Measurements from ENCODE around the gene PHLPP2.

Gene PHLPP2

GRCh38 chr16:71666928-71667707 lies 57.4 kb downstream of the PHLPP2 start:
- Histone ChIP-seq H4K20me1 (ENCODE audit: insufficient read depth, low read length, poor library complexity, severe bottlenecking) (no peaks in the 10 kb centered on the region), H3K4me3 (ENCODE audit: low read length, poor library complexity, severe bottlenecking) (no peak overlapping the region), H3K36me3 (ENCODE audit: insufficient read depth, low read length) (peaks cover 58% of the 10 kb centered on the region), H3K4me2 (ENCODE audit: low read depth, low read length, poor library complexity, severe bottlenecking) (no peak overlapping the region), H3K9ac (ENCODE audit: low read depth, low read length, poor library complexity, severe bottlenecking) (no peak overlapping the region), H3K9me2 (replicated peaks; ENCODE audit: low read depth, low read length) (no peaks in the 10 kb centered on the region), H3F3A (ENCODE audit: low read depth) (no peaks in the 10 kb centered on the region), H3K9me3 (ENCODE audit: insufficient read depth, low read depth, low read length) (no peaks in the 10 kb centered on the region), H3K79me2 (ENCODE audit: insufficient read depth, low read length) (no peaks in the 10 kb centered on the region), H2AFZ (ENCODE audit: low read length) (no peak overlapping the region), H3K4me1 (ENCODE audit: insufficient read depth, low read length, poor library complexity, severe bottlenecking) (no peaks in the 10 kb centered on the region), H3K27me3 (ENCODE audit: insufficient read depth, low read length, poor library complexity, severe bottlenecking) (no peaks in the 10 kb centered on the region)
- TF ChIP-seq CTCF (conservative IDR thresholded peaks at IDR 0.05; ENCODE audit: low read length) (no peak), EZH2phosphoT487 (IDR thresholded peaks at IDR 0.05; ENCODE audit: borderline replicate concordance) (no peak)

GRCh38 chr16:71666264-71666663 lies 58.2 kb downstream of the PHLPP2 start:
- Histone ChIP-seq H3K36me3 (ENCODE audit: insufficient read depth, low read length) (peaks cover 53% of the 10 kb centered on the region), H2AFZ (ENCODE audit: low read length) (no peak overlapping the region), H3K9me3 (ENCODE audit: insufficient read depth, low read depth, low read length) (no peaks in the 10 kb centered on the region), H3F3A (ENCODE audit: low read depth) (no peaks in the 10 kb centered on the region), H3K4me1 (ENCODE audit: insufficient read depth, low read length, poor library complexity, severe bottlenecking) (no peaks in the 10 kb centered on the region), H4K20me1 (ENCODE audit: insufficient read depth, low read length, poor library complexity, severe bottlenecking) (no peaks in the 10 kb centered on the region), H3K27me3 (ENCODE audit: insufficient read depth, low read length, poor library complexity, severe bottlenecking) (no peaks in the 10 kb centered on the region), H3K4me2 (ENCODE audit: low read depth, low read length, poor library complexity, severe bottlenecking) (no peak overlapping the region), H3K4me3 (ENCODE audit: low read length, poor library complexity, severe bottlenecking) (no peak overlapping the region), H3K9me2 (replicated peaks; ENCODE audit: low read depth, low read length) (no peaks in the 10 kb centered on the region), H3K79me2 (ENCODE audit: insufficient read depth, low read length) (no peaks in the 10 kb centered on the region), H3K9ac (ENCODE audit: low read depth, low read length, poor library complexity, severe bottlenecking) (no peak overlapping the region)
- TF ChIP-seq EZH2phosphoT487 (IDR thresholded peaks at IDR 0.05; ENCODE audit: borderline replicate concordance) (no peak), CTCF (conservative IDR thresholded peaks at IDR 0.05; ENCODE audit: low read length) (no peak)

DNA sequence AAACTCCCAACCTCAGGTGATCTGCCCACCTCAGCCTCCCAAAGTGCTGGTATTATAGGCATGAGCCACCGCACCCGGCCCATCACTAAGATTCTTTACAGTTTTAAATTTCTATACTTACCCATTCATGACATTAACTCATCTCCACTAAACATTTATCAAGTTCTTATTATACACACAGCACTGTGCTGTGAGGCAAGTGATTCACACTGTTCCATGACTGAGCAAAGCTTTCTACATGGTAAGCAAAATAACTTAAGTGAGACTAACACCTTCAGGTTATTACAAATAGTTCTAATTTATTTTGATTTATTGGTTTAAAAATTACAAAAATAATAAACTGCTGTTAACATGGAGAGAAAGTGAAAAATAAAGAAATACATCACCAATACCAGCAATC lies 65.0 kb downstream of the PHLPP2 start:
- no peak overlapping the region for H3K9ac ChIP-seq (ENCODE audit: low read depth, low read length, poor library complexity, severe bottlenecking)
- peaks cover 28% of the 10 kb centered on the region; the same call in 1 of the 2 replicates for H3K36me3 ChIP-seq (ENCODE audit: insufficient read depth, low read length)
- no peak for TF ChIP-seq EZH2phosphoT487 (IDR thresholded peaks at IDR 0.05; ENCODE audit: borderline replicate concordance)
- TF ChIP-seq CTCF (conservative IDR thresholded peaks at IDR 0.05; ENCODE audit: low read length): no peak
- no peaks in the 10 kb centered on the region for H3K9me2 ChIP-seq (replicated peaks; ENCODE audit: low read depth, low read length)
- H3K4me1 ChIP-seq (ENCODE audit: insufficient read depth, low read length, poor library complexity, severe bottlenecking): no peaks in the 10 kb centered on the region
- H3K4me2 ChIP-seq (ENCODE audit: low read depth, low read length, poor library complexity, severe bottlenecking): no peak overlapping the region
- no peaks in the 10 kb centered on the region for H3K27me3 ChIP-seq (ENCODE audit: insufficient read depth, low read length, poor library complexity, severe bottlenecking)
- no peaks in the 10 kb centered on the region for H3F3A ChIP-seq (ENCODE audit: low read depth)
- no peaks in the 10 kb centered on the region for H3K79me2 ChIP-seq (ENCODE audit: insufficient read depth, low read length)
- no peak overlapping the region for H2AFZ ChIP-seq (ENCODE audit: low read length)
- no peak overlapping the region for H3K4me3 ChIP-seq (ENCODE audit: low read length, poor library complexity, severe bottlenecking)
- no peaks in the 10 kb centered on the region for H3K9me3 ChIP-seq (ENCODE audit: insufficient read depth, low read depth, low read length)
- no peaks in the 10 kb centered on the region for H4K20me1 ChIP-seq (ENCODE audit: insufficient read depth, low read length, poor library complexity, severe bottlenecking)
